Epithelial cell of esophagus (primary cell): ENCODE data around the gene AOPEP.
A peak's percentile ranks its signal among the peaks of the same experiment; 100 is the strongest.

ENCODE experiments used
- DNase-seq: peaks from one replicate; pipeline ENCODE4 v3.0.0; 2010; ENCODE audit warnings: low read depth
- H3K4me3 ChIP-seq: 2 replicates; pipeline ENCODE4 v1.5.1; 2011; ENCODE audit warnings: mild to moderate bottlenecking, low read length, control low read depth
- CTCF ChIP-seq: IDR thresholded peaks from 2 replicates; pipeline ENCODE4 v1.5.1; 2011; ENCODE audit warnings: low read depth, mild to moderate bottlenecking, low read length, control low read depth, inconsistent platforms; ENCODE audit not compliant: insufficient read depth; ENCODE audit errors: missing control alignments

Gene AOPEP

GRCh38 chr9:94808926-94809700 lies 82.6 kb downstream of the AOPEP start:
- no peak for DNase-seq
- H3K4me3 ChIP-seq: no peak overlapping the region
- no peak for TF ChIP-seq CTCF

DNA sequence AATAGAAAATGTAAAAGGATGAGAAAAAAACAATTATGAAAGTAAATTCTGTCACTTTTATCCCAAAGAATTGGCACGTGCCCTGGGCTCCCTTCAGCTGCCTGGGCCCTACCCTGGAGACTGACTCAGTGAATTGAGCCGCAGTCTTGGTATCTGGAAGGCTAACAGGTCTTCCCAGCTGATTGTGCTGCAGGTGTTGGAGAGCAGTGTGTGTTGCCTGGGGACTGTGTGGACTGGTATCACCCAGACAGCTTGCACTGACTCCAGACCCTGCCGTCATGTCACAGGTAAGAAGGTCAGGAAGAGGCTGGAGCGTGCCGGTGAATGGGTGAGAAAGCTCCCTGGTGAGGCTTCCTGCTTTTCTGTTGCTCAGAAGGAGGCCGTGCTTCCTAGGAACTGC lies 83.3 kb downstream of the AOPEP start:
- no peak overlapping the region for H3K4me3 ChIP-seq
- peak; percentile 45 for DNase-seq
- no peak for TF ChIP-seq CTCF

DNA sequence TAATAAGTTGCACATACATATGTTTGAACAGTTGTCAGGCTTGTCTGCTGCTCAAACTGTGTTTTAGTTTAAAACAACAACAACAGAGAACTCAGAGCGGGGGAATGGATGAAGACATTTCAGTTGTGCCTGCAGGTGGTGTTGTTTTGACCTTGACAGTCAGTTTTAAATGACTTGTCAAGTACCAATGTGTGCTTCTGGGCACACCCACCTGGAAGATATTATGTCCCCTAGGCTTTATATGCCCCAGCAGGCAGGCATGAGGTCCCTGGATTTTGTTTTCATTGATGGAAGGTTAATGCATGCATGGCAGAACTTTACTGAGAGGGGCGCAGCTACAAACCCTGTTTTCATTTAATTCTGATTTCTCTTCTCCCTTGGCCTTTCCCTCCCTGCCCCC lies 84.6 kb downstream of the AOPEP start:
- H3K4me3 ChIP-seq: no peak overlapping the region
- no peak for TF ChIP-seq CTCF
- DNase-seq: no peak

- H3K4me3 ChIP-seq: no peak overlapping the region
- TF ChIP-seq CTCF: no peak
- DNase-seq: peak; percentile 81
Observed at GRCh38 chr9:94812343-94812742, 85.8 kb downstream of the AOPEP start.

- no peak overlapping the region for H3K4me3 ChIP-seq
- no peak for TF ChIP-seq CTCF
- DNase-seq: no peak
Observed at GRCh38 chr9:94813379-94813778, 86.9 kb downstream of the AOPEP start.

DNA sequence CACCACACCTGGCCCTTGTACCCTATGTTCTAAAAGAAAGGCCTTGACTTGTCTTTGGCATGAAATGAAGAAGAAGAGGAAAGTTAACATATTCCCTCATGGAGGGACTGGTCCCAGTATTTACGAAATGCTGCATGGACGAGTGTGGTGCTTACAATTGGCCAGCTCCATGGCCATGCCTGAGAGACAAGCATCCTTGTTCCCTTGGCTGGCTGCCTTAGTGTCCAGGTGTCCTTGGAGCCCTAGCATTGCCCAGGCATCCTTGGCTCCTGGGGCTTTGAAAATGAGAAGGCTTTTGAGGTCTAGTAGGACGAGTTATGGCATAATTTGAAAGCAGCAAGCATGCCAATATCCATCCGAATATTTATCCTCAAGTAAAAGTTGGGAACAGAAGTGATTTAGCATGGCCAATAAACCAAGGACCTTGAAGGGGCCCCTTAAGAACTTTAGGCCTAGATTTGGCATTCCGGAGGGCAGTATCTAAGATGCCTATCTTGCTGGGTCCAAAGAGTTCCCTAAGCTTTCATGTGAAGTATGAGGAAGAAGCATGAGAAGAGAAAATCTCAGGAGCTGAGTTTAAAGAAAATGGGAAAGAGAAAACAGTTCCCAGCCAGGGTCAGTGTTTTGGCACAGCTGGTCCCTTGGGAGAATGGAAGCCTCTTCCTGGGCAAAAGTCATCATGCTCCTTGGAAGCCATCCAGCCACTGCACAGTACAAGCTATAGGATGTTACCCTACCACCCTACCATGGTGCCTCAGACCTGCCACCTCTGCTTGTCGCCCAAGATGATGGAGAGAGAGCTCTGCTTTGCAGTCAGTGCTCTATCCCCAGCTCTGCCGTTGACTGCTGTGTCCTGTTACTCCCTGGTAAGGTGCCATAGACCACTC lies 91.0 kb downstream of the AOPEP start:
- H3K4me3 ChIP-seq: no peak overlapping the region
- no peak for DNase-seq
- no peak for TF ChIP-seq CTCF

DNA sequence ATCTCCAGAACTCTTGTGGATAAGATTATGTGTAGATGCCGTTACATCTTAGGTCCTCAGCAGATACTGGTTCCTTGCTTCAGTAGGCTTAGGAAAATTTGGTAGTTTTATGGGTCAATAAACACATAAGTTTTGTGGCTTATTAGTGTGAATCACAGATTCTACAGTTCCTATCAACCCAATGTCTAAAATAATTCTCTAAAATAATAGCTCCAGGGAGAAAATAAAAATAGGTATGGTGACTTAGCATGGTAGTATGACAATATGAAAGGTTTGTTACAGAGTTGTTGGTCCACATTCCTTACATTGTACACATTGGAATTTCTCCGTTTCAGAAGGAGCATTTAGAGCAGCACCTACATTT lies 91.7 kb downstream of the AOPEP start:
- no peak overlapping the region for H3K4me3 ChIP-seq
- TF ChIP-seq CTCF: no peak
- DNase-seq: peak; percentile 87
